Sigmoid colon (tissue), 4 donors: ENCODE results near the gene FMNL2.

ENCODE experiments used
- CTCF ChIP-seq, 4 experiments: fragments of 450-650 bp in 3 of 4; fragments of 200-600 bp in 1 of 4; IDR thresholded peaks; one replicate each; pipeline ENCODE4 v1.5.1; 2016 to 2019; ENCODE audit warnings: antibody characterized with exemption in 4 of 4, mild to moderate bottlenecking in 3 of 4, moderate library complexity in 2 of 4
- EP300 ChIP-seq, 4 donors: sonication (generic); formaldehyde crosslinking; IDR thresholded peaks; one replicate each; pipeline ENCODE4 v1.6.1; 2017; ENCODE audit warnings: antibody characterized with exemption in 4 of 4

GRCh38 chr2:152623076-152623740 is 288.2 kb downstream of the FMNL2 start:
- no peak for TF ChIP-seq CTCF (IDR thresholded peaks at IDR 0.05)
- TF ChIP-seq EP300 (IDR thresholded peaks at IDR 0.05): no peak
